Measurements from ENCODE around the gene GPR87. TPM values are rescaled to one million over a fixed set of nuclear protein-coding genes. Genes with fewer than 3 reads are reported as not detected.

GPR87 gene
- total RNA-seq, 2 donors from 2014 or later: not detected

DNA sequence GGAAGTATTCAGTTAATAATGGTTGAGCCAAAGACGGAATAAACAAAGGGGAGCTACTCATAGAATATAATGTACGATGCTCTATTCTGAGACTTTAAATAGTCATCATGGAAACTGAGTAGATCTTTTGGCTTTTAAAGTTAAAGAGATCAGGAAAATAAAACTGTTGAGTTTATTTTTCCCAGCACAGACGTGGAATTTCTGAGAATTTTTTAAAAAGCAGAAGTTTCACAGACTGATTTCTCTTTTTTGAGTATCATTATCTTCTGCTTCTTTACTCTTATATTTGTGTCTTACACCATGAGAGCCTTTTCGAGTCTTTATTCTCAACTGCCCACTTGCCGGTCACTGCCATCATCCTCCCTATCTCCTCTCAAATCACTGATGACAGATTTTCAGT is 51.5 kb downstream of the GPR87 start:
- H3K27me3 ChIP-seq (replicated peaks; ENCODE audit: insufficient read depth): no peaks in the 10 kb centered on the region
- no peak for TF ChIP-seq CTCF (IDR thresholded peaks at IDR 0.05)
- no peaks in the 10 kb centered on the region for H3K9me3 ChIP-seq
- no peaks in the 10 kb centered on the region for H3K36me3 ChIP-seq
- H3K27ac ChIP-seq: no peak overlapping the region
- H3K4me1 ChIP-seq (ENCODE audit: control insufficient read depth in 1 of 2, low read depth in 2 of 2): peaks cover 4 to 7% of the 10 kb centered on the region in 2 donors
- DNase-seq (ENCODE audit: low spot score) (no peak), ATAC-seq (ENCODE audit: insufficient number of reproducible peaks, low FRiP score, low read depth) (no peak)
- no peak overlapping the region for H3K4me3 ChIP-seq

DNA sequence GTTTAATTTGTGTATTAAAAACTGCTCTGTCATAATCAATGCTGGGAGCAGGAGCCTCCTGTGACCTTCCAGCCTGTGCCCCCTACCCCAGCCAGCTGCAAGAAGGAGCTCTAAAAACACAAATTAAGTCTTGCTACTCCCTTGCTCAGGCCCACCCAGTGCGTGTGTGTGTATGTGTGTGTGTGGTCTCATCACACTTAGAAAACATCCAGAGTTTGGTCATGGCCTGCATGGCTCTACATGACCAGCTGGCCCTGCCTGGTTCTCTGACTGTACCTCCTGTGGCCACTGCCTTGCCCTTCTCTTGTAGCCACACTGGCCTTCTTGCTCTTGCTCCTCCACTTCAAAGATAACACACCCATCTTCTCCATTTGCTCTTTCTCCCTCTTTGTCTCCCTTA is 52.0 kb downstream of the GPR87 start:
- H3K4me3 ChIP-seq: no peak overlapping the region
- H3K27ac ChIP-seq: no peak overlapping the region
- DNase-seq (ENCODE audit: low spot score): no peak
- H3K4me1 ChIP-seq (ENCODE audit: control insufficient read depth in 1 of 2, low read depth in 2 of 2): peaks cover 2 to 4% of the 10 kb centered on the region in 2 donors
- H3K27me3 ChIP-seq (replicated peaks; ENCODE audit: insufficient read depth): no peaks in the 10 kb centered on the region
- H3K36me3 ChIP-seq: no peaks in the 10 kb centered on the region
- TF ChIP-seq CTCF (IDR thresholded peaks at IDR 0.05): no peak
- H3K9me3 ChIP-seq: no peaks in the 10 kb centered on the region
- no peak for ATAC-seq (ENCODE audit: insufficient number of reproducible peaks, low FRiP score, low read depth)

GRCh38 chr3:151262871-151263525 is 53.6 kb downstream of the GPR87 start:
- Histone ChIP-seq H3K4me1 (ENCODE audit: control insufficient read depth in 1 of 2, low read depth in 2 of 2) (no peaks in the 10 kb centered on the region), H3K9me3 (no peaks in the 10 kb centered on the region), H3K4me3 (no peak overlapping the region), H3K27ac (no peak overlapping the region), H3K27me3 (replicated peaks; ENCODE audit: insufficient read depth) (no peaks in the 10 kb centered on the region), H3K36me3 (no peaks in the 10 kb centered on the region)
- ATAC-seq (ENCODE audit: insufficient number of reproducible peaks, low FRiP score, low read depth) (no peak), DNase-seq (ENCODE audit: low spot score) (no peak)
- no peak for TF ChIP-seq CTCF (IDR thresholded peaks at IDR 0.05)

- Histone ChIP-seq H3K27me3 (replicated peaks; ENCODE audit: insufficient read depth) (no peaks in the 10 kb centered on the region), H3K4me3 (no peak overlapping the region), H3K36me3 (no peaks in the 10 kb centered on the region), H3K27ac (no peak overlapping the region), H3K4me1 (ENCODE audit: control insufficient read depth in 1 of 2, low read depth in 2 of 2) (peaks cover 0 to 6% of the 10 kb centered on the region in 2 donors), H3K9me3 (no peaks in the 10 kb centered on the region)
- ATAC-seq (ENCODE audit: insufficient number of reproducible peaks, low FRiP score, low read depth): no peak
- DNase-seq (ENCODE audit: low spot score): no peak
- no peak for TF ChIP-seq CTCF (IDR thresholded peaks at IDR 0.05)
These were observed 57.0 kb downstream of the GPR87 start for GRCh38 chr3:151259664-151260063.

DNA sequence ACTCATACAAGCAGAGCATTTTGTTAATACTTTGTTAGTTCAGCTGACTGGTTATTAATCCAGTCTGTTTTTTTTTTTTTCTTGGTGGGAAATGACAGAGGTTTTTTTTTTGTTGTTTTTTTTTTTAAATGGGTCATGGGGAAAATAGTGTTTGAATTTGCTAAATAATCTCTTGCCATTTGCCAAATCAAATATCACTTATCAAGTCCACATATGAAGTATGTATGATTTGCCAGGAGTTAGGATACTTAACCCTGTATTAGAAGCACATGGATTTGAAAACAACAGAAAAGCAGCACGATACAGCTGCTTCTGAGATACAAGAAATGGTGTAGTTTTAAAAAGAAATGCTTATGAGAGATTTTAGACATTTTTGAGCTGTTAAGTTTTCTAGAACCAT is 59.9 kb downstream of the GPR87 start:
- TF ChIP-seq CTCF (IDR thresholded peaks at IDR 0.05): no peak
- Histone ChIP-seq H3K27me3 (replicated peaks; ENCODE audit: insufficient read depth) (no peaks in the 10 kb centered on the region), H3K4me3 (no peak overlapping the region), H3K4me1 (ENCODE audit: control insufficient read depth in 1 of 2, low read depth in 2 of 2) (peaks cover 0 to 6% of the 10 kb centered on the region in 2 donors), H3K36me3 (no peaks in the 10 kb centered on the region), H3K27ac (no peak overlapping the region), H3K9me3 (no peaks in the 10 kb centered on the region)
- DNase-seq (ENCODE audit: low spot score): no peak
- no peak for ATAC-seq (ENCODE audit: insufficient number of reproducible peaks, low FRiP score, low read depth)

Data from thoracic aorta (tissue), 2 donors.